Measurements from ENCODE around the gene CYP39A1. TPM values are rescaled to one million over a fixed set of nuclear protein-coding genes. Genes with fewer than 3 reads are reported as not detected.

Gene CYP39A1
- total and polyA plus RNA-seq, 8 donors: 1.8 to 11.6 (median 7.8) TPM; not detected in 1

DNA sequence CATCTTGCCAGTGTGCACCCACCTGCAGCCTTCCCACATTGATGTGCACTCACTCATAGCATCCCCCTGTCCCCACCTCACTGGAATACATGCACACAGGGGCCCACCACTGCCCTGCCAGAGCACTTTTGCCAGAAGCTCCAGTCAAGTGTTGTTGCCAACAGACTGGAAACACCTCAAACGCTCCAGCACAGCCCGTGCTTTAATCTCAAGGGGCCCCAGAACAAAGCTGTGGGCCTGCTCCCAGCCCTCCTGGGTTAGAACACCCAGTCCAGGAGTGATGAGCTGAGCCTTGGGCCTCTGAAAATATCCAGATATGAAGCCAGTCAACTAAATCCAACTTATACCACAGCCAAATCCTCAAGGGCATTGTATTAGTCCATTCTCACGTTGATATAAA lies 77.1 kb downstream of the CYP39A1 start:
- DNase-seq: no peak
- Histone ChIP-seq H3K4me1 (no peaks in the 10 kb centered on the region), H3K36me3 (no peaks in the 10 kb centered on the region), H3K27me3 (no peaks in the 10 kb centered on the region), H3K9me3 (no peaks in the 10 kb centered on the region), H3K4me3 (no peak overlapping the region), H3K27ac (no peak overlapping the region)
- no peak for TF ChIP-seq POLR2A (IDR thresholded peaks at IDR 0.05)
- TF ChIP-seq POLR2AphosphoS5 (IDR thresholded peaks at IDR 0.05): no peak
- TF ChIP-seq EP300 (IDR thresholded peaks at IDR 0.05): no peak
- TF ChIP-seq CTCF (IDR thresholded peaks at IDR 0.05): no peak
- intact Hi-C loops (cut with DNase I; ENCODE audit: low total_unique reads): no loop called here
- 85 to 96% (median 92%) methylated on average over 3 of the region's 3 CpGs for WGBS, 5 donors

GRCh38 chr6:46573140-46573539 lies 79.5 kb downstream of the CYP39A1 start:
- no peak overlapping the region for H3K27ac ChIP-seq
- TF ChIP-seq CTCF (IDR thresholded peaks at IDR 0.05): no peak
- no peak for TF ChIP-seq EP300 (IDR thresholded peaks at IDR 0.05)
- no peak for TF ChIP-seq POLR2A (IDR thresholded peaks at IDR 0.05)
- no peak for TF ChIP-seq POLR2AphosphoS5 (IDR thresholded peaks at IDR 0.05)
- no peaks in the 10 kb centered on the region for H3K36me3 ChIP-seq
- H3K27me3 ChIP-seq: no peaks in the 10 kb centered on the region
- WGBS, 5 donors: 48 to 96% (median 49%) methylated on average over 1 to 2 of the region's 2 CpGs
- H3K4me3 ChIP-seq: no peak overlapping the region
- no peak for DNase-seq
- H3K9me3 ChIP-seq: no peaks in the 10 kb centered on the region
- no peaks in the 10 kb centered on the region for H3K4me1 ChIP-seq
- intact Hi-C loops (cut with DNase I; ENCODE audit: low total_unique reads): no loop called here

- DNase-seq: no peak
- Histone ChIP-seq H3K9me3 (no peaks in the 10 kb centered on the region), H3K4me3 (no peak overlapping the region), H3K27ac (no peak overlapping the region), H3K4me1 (no peaks in the 10 kb centered on the region), H3K36me3 (no peaks in the 10 kb centered on the region), H3K27me3 (no peaks in the 10 kb centered on the region)
- TF ChIP-seq POLR2A (IDR thresholded peaks at IDR 0.05) (no peak), CTCF (IDR thresholded peaks at IDR 0.05) (no peak), EP300 (IDR thresholded peaks at IDR 0.05) (no peak), POLR2AphosphoS5 (IDR thresholded peaks at IDR 0.05) (no peak)
- intact Hi-C loops (cut with DNase I; ENCODE audit: low total_unique reads): no loop called here
- 77 to 87% (median 79%) methylated on average over 3 of the region's 3 CpGs for WGBS, 5 donors
Measured at GRCh38 chr6:46565531-46565930, 87.1 kb downstream of the CYP39A1 start.

DNA sequence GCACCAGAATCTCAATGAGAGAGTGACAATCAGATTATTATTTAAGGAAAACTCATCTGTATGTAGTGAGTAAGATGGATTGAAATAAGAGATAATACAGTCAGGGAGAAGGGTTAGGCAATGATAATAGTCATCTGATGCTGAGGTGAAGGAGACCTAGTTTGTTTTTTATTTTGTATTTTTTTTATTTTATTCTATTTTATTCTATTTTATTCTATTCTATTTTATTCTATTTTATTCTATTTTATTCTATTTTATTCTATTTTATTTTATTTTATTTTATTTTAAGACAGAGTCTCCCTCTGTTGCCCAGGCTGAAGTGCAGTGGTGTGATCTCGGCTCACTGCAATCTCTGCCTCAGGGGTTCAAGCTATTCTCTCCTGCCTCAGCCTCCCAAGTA lies 88.7 kb downstream of the CYP39A1 start:
- Histone ChIP-seq H3K36me3 (no peaks in the 10 kb centered on the region), H3K4me3 (no peak overlapping the region), H3K4me1 (no peaks in the 10 kb centered on the region), H3K27me3 (no peaks in the 10 kb centered on the region), H3K9me3 (no peaks in the 10 kb centered on the region), H3K27ac (no peak overlapping the region)
- intact Hi-C loops (cut with DNase I; ENCODE audit: low total_unique reads): no loop called here
- TF ChIP-seq EP300 (IDR thresholded peaks at IDR 0.05) (no peak), POLR2AphosphoS5 (IDR thresholded peaks at IDR 0.05) (no peak), POLR2A (IDR thresholded peaks at IDR 0.05) (no peak), CTCF (IDR thresholded peaks at IDR 0.05) (no peak)
- DNase-seq: no peak
- 89 to 100% (median 96%) methylated on average over 1 of the region's 1 CpG for WGBS, 5 donors

All from stomach (tissue), 9 donors.